Liver (tissue), 9 donors: ENCODE results near the gene DISC1. TPM values are rescaled to one million over a fixed set of nuclear protein-coding genes. Genes with fewer than 3 reads are reported as not detected.

ENCODE experiments used
- DNase-seq: peaks from one replicate; pipeline ENCODE4 v3.0.0-alpha.2; 2017; ENCODE audit warnings: low spot score
- H3K27ac ChIP-seq, 2 donors: one replicate each; pipeline ENCODE4 v1.7.0; 2013; ENCODE audit warnings: inconsistent platforms in 2 of 2, low read length in 2 of 2, control low read depth in 1 of 2, low read depth in 1 of 2, mild to moderate bottlenecking in 1 of 2
- H3K27me3 ChIP-seq, 4 donors: one replicate each; pipeline versions ENCODE4 v1.6.1 to v1.7.0; 2013; ENCODE audit warnings: low read length in 3 of 4, inconsistent platforms in 1 of 4, mild to moderate bottlenecking in 1 of 4, moderate library complexity in 1 of 4; ENCODE audit not compliant: control insufficient read depth in 4 of 4, insufficient read depth in 4 of 4
- H3K36me3 ChIP-seq, 4 donors: one replicate each; pipeline versions ENCODE4 v1.6.1 to v1.7.0; 2013; ENCODE audit warnings: low read length in 3 of 4, mild to moderate bottlenecking in 3 of 4, low read depth in 1 of 4, moderate library complexity in 1 of 4; ENCODE audit not compliant: control insufficient read depth in 4 of 4, insufficient read depth in 3 of 4
- H3K4me1 ChIP-seq, 4 donors: one replicate each; pipeline versions ENCODE4 v1.6.1 to v1.7.0; 2013; ENCODE audit warnings: low read length in 3 of 4, mild to moderate bottlenecking in 3 of 4, moderate library complexity in 1 of 4; ENCODE audit not compliant: control insufficient read depth in 4 of 4, insufficient read depth in 4 of 4
- H3K4me3 ChIP-seq, 3 donors: one replicate each; pipeline versions ENCODE4 v1.6.1 to v1.7.0; 2013; ENCODE audit warnings: low read length in 3 of 3, control low read depth in 1 of 3, low read depth in 1 of 3, mild to moderate bottlenecking in 1 of 3
- H3K9ac ChIP-seq, 2 donors: one replicate each; pipeline ENCODE4 v1.7.0; 2013; ENCODE audit warnings: low read length in 2 of 2, mild to moderate bottlenecking in 2 of 2, moderate library complexity in 2 of 2, control low read depth in 1 of 2, low read depth in 1 of 2
- H3K9me3 ChIP-seq, 4 donors: one replicate each; pipeline versions ENCODE4 v1.6.1 to v1.7.0; 2013; ENCODE audit warnings: low read length in 3 of 4; ENCODE audit not compliant: control insufficient read depth in 4 of 4
- ATF3 ChIP-seq: IDR thresholded peaks from 2 replicates; pipeline ENCODE4 v1.6.1; 2016; ENCODE audit warnings: antibody characterized with exemption
- CTCF ChIP-seq: fragments of 150-350 bp; IDR thresholded peaks from 2 replicates; pipeline ENCODE4 v1.5.1; 2017; ENCODE audit warnings: improper control_type of control experiment, low read depth, low read length; ENCODE audit not compliant: missing input control
- EGR1 ChIP-seq, 2 donors: IDR thresholded peaks; 2 replicates each; pipeline ENCODE4 v1.6.1; 2016 to 2018; ENCODE audit warnings: antibody characterized with exemption in 2 of 2, low read depth in 2 of 2
- FOXA1 ChIP-seq: IDR thresholded peaks from 2 replicates; pipeline ENCODE4 v1.6.1; 2016; ENCODE audit warnings: antibody characterized with exemption
- FOXA2 ChIP-seq: IDR thresholded peaks from 2 replicates; pipeline ENCODE4 v1.6.1; 2016; ENCODE audit warnings: antibody characterized with exemption
- GABPA ChIP-seq, 2 donors: IDR thresholded peaks in 1 of 2; conservative IDR thresholded peaks in 1 of 2; 2 replicates each; pipeline ENCODE4 v1.6.1; 2016; ENCODE audit warnings: antibody characterized with exemption in 2 of 2, mild to moderate bottlenecking in 1 of 2, moderate library complexity in 1 of 2
- HNF4A ChIP-seq, 2 donors: conservative IDR thresholded peaks; 2 replicates each; pipeline ENCODE4 v1.6.1; 2016; ENCODE audit warnings: antibody characterized with exemption in 2 of 2, mild to moderate bottlenecking in 2 of 2
- HNF4G ChIP-seq: IDR thresholded peaks from 2 replicates; pipeline ENCODE4 v1.6.1; 2016; ENCODE audit warnings: antibody characterized with exemption
- JUND ChIP-seq, 2 donors: IDR thresholded peaks; 2 replicates each; pipeline ENCODE4 v1.6.1; 2016; ENCODE audit warnings: antibody characterized with exemption in 2 of 2
- MAX ChIP-seq: IDR thresholded peaks from 2 replicates; pipeline ENCODE4 v1.6.1; 2016; ENCODE audit warnings: antibody characterized with exemption
- NR2F2 ChIP-seq: IDR thresholded peaks from 2 replicates; pipeline ENCODE4 v1.6.1; 2016; ENCODE audit warnings: antibody characterized with exemption
- RAD21 ChIP-seq, 2 donors: IDR thresholded peaks; 2 replicates each; pipeline ENCODE4 v1.6.1; 2016; ENCODE audit warnings: antibody characterized with exemption in 2 of 2, mild to moderate bottlenecking in 2 of 2
- REST ChIP-seq: IDR thresholded peaks from 2 replicates; pipeline ENCODE4 v1.6.1; 2016; ENCODE audit warnings: antibody characterized with exemption, mild to moderate bottlenecking
- RXRA ChIP-seq, 2 donors: IDR thresholded peaks; 2 replicates each; pipeline ENCODE4 v1.6.1; 2017 to 2018; ENCODE audit warnings: antibody characterized with exemption in 2 of 2, mild to moderate bottlenecking in 1 of 2
- SP1 ChIP-seq: IDR thresholded peaks from 2 replicates; pipeline ENCODE4 v1.6.1; 2018; ENCODE audit warnings: antibody characterized with exemption, mild to moderate bottlenecking
- TAF1 ChIP-seq: conservative IDR thresholded peaks from 2 replicates; pipeline ENCODE4 v1.6.1; 2016; ENCODE audit warnings: antibody characterized with exemption, mild to moderate bottlenecking
- YY1 ChIP-seq: IDR thresholded peaks from 2 replicates; pipeline ENCODE4 v1.6.1; 2016; ENCODE audit warnings: antibody characterized with exemption, mild to moderate bottlenecking
- ZBTB33 ChIP-seq: IDR thresholded peaks from 2 replicates; pipeline ENCODE4 v1.6.1; 2016; ENCODE audit warnings: antibody characterized with exemption
- WGBS: extraction: QIAGEN DNeasy Blood & Tissue Kit; methylation state at CpG from one replicate; pipeline ENCODE4 v1.1.7; 2013; 5-methylcytosine and 5-hydroxymethylcytosine counted together
- polyA plus RNA-seq, 2 donors: library from polyadenylated mRNA; stranded (reverse) in 1 of 2; unstranded in 1 of 2; fragments of 200-250 nt in 1 of 2; fragments of >200 nt in 1 of 2; fragmentation: Nextera tagmentation in 1 of 2; extraction: Ambion mirVana in 1 of 2; gene quantifications; one replicate each; pipeline versions ENCODE4 v1.2.1 to v1.2.3, GENCODE V29; 2013 to 2015
- total RNA-seq, 2 donors: library from RNA; depleted of rRNA; stranded (reverse); fragments of >200 nt; gene quantifications; one replicate each; pipeline ENCODE4 v1.2.3, GENCODE V29; 2014
- donor health status: healthy.
- donor health status: healthy.
- donor health status: healthy.
- donor health status: healthy.
- donor health status: healthy.

The DISC1 gene
- total and polyA plus RNA-seq, 4 donors: 0.45 to 6.3 (median 2.3) TPM

GRCh38 chr1:231971397-231972110 is 345.0 kb downstream of the DISC1 start:
- H3K27me3 ChIP-seq: no peaks in the 10 kb centered on the region
- no peaks in the 10 kb centered on the region for H3K4me1 ChIP-seq
- no peak for DNase-seq
- TF ChIP-seq EGR1 (IDR thresholded peaks at IDR 0.05; ENCODE audit: low read depth in 2 of 2) (no peak), ZBTB33 (no peak), NR2F2 (no peak), HNF4G (no peak), REST (no peak), HNF4A (conservative IDR thresholded peaks at IDR 0.05) (no peak), FOXA2 (no peak), SP1 (no peak), RXRA (IDR thresholded peaks at IDR 0.05) (no peak), RAD21 (IDR thresholded peaks at IDR 0.05) (no peak), GABPA (IDR thresholded peaks at IDR 0.05 in 1 of 2, conservative IDR thresholded peaks at IDR 0.05 in 1 of 2) (no peak), ATF3 (no peak), MAX (no peak), TAF1 (no peak), JUND (IDR thresholded peaks at IDR 0.05) (no peak), CTCF (no peak), YY1 (no peak), FOXA1 (no peak)
- no peaks in the 10 kb centered on the region for H3K36me3 ChIP-seq
- H3K4me3 ChIP-seq: no peak overlapping the region
- peaks cover 0 to 1% (median 0%) of the 10 kb centered on the region in 4 donors for H3K9me3 ChIP-seq
- 78% methylated on average over 12 of the region's 12 CpGs for WGBS
- no peak overlapping the region for H3K9ac ChIP-seq
- H3K27ac ChIP-seq: no peak overlapping the region
